Activated CD4-positive, alpha-beta T cell treated with anti-CD3 and anti-CD28 coated beads, Interleukin-2, amount 10 ng/mL, durations not matched to agents 24 days and 14 days (primary cell): Measurements from ENCODE around the gene LONP2. TPM values are rescaled to one million over a fixed set of nuclear protein-coding genes. Genes with fewer than 3 reads are reported as not detected.
A peak's percentile ranks its signal among the peaks of the same experiment; 100 is the strongest.
"Not testable (repeated sequence)": the region's sequence is repeated elsewhere in the genome, so short reads cannot be mapped to it uniquely, and the experiment has no call there.

Source experiments
- DNase-seq: peaks from one replicate; pipeline ENCODE4 v3.0.0; 2022
- H3K27ac Mint-ChIP-seq: one replicate; pipeline ENCODE4 v1.8.0; 2022; ENCODE audit warnings: mild to moderate bottlenecking, mixed read lengths
- H3K27me3 Mint-ChIP-seq: one replicate; pipeline ENCODE4 v1.8.0; 2022; ENCODE audit warnings: mixed read lengths
- H3K36me3 Mint-ChIP-seq: one replicate; pipeline ENCODE4 v1.8.0; 2022; ENCODE audit warnings: low read depth, mild to moderate bottlenecking, mixed read lengths
- H3K4me1 Mint-ChIP-seq: one replicate; pipeline ENCODE4 v1.8.0; 2021; ENCODE audit warnings: mixed read lengths
- H3K4me3 Mint-ChIP-seq: one replicate; pipeline ENCODE4 v1.8.0; 2022; ENCODE audit warnings: mild to moderate bottlenecking, moderate library complexity, mixed read lengths
- H3K9me3 Mint-ChIP-seq: one replicate; pipeline ENCODE4 v1.8.0; 2021; ENCODE audit warnings: mixed read lengths
- intact Hi-C: fragments of 100-400 bp; cut with micrococcal nuclease; formaldehyde crosslinking; loops from one replicate; pipeline ENCODE4 v1.15.1; 2023
- total RNA-seq: library from RNA; stranded (reverse); gene quantifications from 2 replicates; pipeline ENCODE4 v1.2.3, GENCODE V29; 2022

Gene LONP2
- total RNA-seq, 1 donor from 2014 or later, result 58.9 TPM

- intact Hi-C loops, result loop anchor here (5.0 to 10.0 kb wide), 3 partner anchors 123 to 1390 kb away; partner anchors contain the start of genes DNAJA2, LONP2 and N4BP1
- H3K4me3 Mint-ChIP-seq, result peak overlapping the region; percentile 89
- no peaks in the 10 kb centered on the region for H3K9me3 Mint-ChIP-seq
- peaks cover 45% of the 10 kb centered on the region for H3K4me1 Mint-ChIP-seq
- no peak for DNase-seq
- no peaks in the 10 kb centered on the region for H3K27me3 Mint-ChIP-seq
- peak overlapping the region; percentile 80 for H3K27ac Mint-ChIP-seq
- peaks cover 8% of the 10 kb centered on the region for H3K36me3 Mint-ChIP-seq
Observed at GRCh38 chr16:48365025-48365600, 121.0 kb downstream of the LONP2 start.

- peak; percentile 95 for DNase-seq
- H3K27me3 Mint-ChIP-seq, result no peaks in the 10 kb centered on the region
- H3K4me3 Mint-ChIP-seq, result peak overlapping the region; percentile 89
- no peaks in the 10 kb centered on the region for H3K9me3 Mint-ChIP-seq
- H3K27ac Mint-ChIP-seq, result peak overlapping the region; percentile 91
- peaks cover 7% of the 10 kb centered on the region for H3K36me3 Mint-ChIP-seq
- H3K4me1 Mint-ChIP-seq, result peaks cover 46% of the 10 kb centered on the region
- intact Hi-C loops, result loop anchor here (1.0 to 10.0 kb wide), 5 partner anchors 11 to 1391 kb away; partner anchors contain the start of genes DNAJA2, LONP2 and N4BP1
Observed at GRCh38 chr16:48365601-48366164, 121.6 kb downstream of the LONP2 start.

- peak overlapping the region; percentile 89 for H3K4me3 Mint-ChIP-seq
- H3K27ac Mint-ChIP-seq, result peak overlapping the region; percentile 91
- no peaks in the 10 kb centered on the region for H3K9me3 Mint-ChIP-seq
- peaks cover 43% of the 10 kb centered on the region for H3K4me1 Mint-ChIP-seq
- no peaks in the 10 kb centered on the region for H3K27me3 Mint-ChIP-seq
- peaks cover 4% of the 10 kb centered on the region for H3K36me3 Mint-ChIP-seq
- peak; percentile 88 for DNase-seq
- intact Hi-C loops, result loop anchor here (1.0 to 10.0 kb wide), 5 partner anchors 12 to 1392 kb away; partner anchors contain the start of genes DNAJA2, LONP2 and N4BP1
Observed at GRCh38 chr16:48366165-48367093, 122.3 kb downstream of the LONP2 start.

- intact Hi-C loops, result loop anchor here (5.0 to 10.0 kb wide), 3 partner anchors 125 to 1393 kb away; partner anchors contain the start of genes DNAJA2, LONP2 and N4BP1
- peak overlapping the region; percentile 15 for H3K27ac Mint-ChIP-seq
- H3K4me3 Mint-ChIP-seq, result peak overlapping the region; percentile 89
- peaks cover 2% of the 10 kb centered on the region for H3K36me3 Mint-ChIP-seq
- H3K9me3 Mint-ChIP-seq, result no peaks in the 10 kb centered on the region
- peaks cover 42% of the 10 kb centered on the region for H3K4me1 Mint-ChIP-seq
- no peaks in the 10 kb centered on the region for H3K27me3 Mint-ChIP-seq
- DNase-seq, result no peak
Observed at GRCh38 chr16:48367441-48368049, 123.4 kb downstream of the LONP2 start.

GRCh38 chr16:48369765-48370164, 125.7 kb downstream of the LONP2 start:
- H3K27ac Mint-ChIP-seq, result no peak overlapping the region
- DNase-seq, result no peak
- H3K27me3 Mint-ChIP-seq, result no peaks in the 10 kb centered on the region
- intact Hi-C loops, result loop anchor here (5.0 to 10.0 kb wide), 3 partner anchors 127 to 1395 kb away; partner anchors contain the start of genes DNAJA2, LONP2 and N4BP1
- no peak overlapping the region for H3K4me3 Mint-ChIP-seq
- no peaks in the 10 kb centered on the region for H3K36me3 Mint-ChIP-seq
- peaks cover 36% of the 10 kb centered on the region for H3K4me1 Mint-ChIP-seq
- H3K9me3 Mint-ChIP-seq, result no peaks in the 10 kb centered on the region

GRCh38 chr16:48370229-48370628, 126.1 kb downstream of the LONP2 start:
- H3K4me1 Mint-ChIP-seq, result peaks cover 31% of the 10 kb centered on the region
- no peak overlapping the region for H3K4me3 Mint-ChIP-seq
- H3K27me3 Mint-ChIP-seq, result no peaks in the 10 kb centered on the region
- intact Hi-C loops, result no loop called here
- DNase-seq, result no peak
- H3K27ac Mint-ChIP-seq, result no peak overlapping the region
- no peaks in the 10 kb centered on the region for H3K36me3 Mint-ChIP-seq
- H3K9me3 Mint-ChIP-seq, result no peaks in the 10 kb centered on the region

- H3K9me3 Mint-ChIP-seq, H3K4me3 Mint-ChIP-seq, intact Hi-C loops, H3K27ac Mint-ChIP-seq, DNase-seq, H3K27me3 Mint-ChIP-seq, H3K36me3 Mint-ChIP-seq: not testable (repeated sequence)
- H3K4me1 Mint-ChIP-seq, result peaks cover 27% of the 10 kb centered on the region
Observed at GRCh38 chr16:48370668-48371392, 126.7 kb downstream of the LONP2 start.

- Mint-ChIP-seq H3K4me3 (no peak overlapping the region), H3K4me1 (peaks cover 23% of the 10 kb centered on the region), H3K36me3 (no peaks in the 10 kb centered on the region), H3K27ac (no peak overlapping the region), H3K9me3 (no peaks in the 10 kb centered on the region), H3K27me3 (no peaks in the 10 kb centered on the region)
- intact Hi-C loops, result no loop called here
- DNase-seq, result no peak
Observed at GRCh38 chr16:48371393-48371780, 127.3 kb downstream of the LONP2 start.

- peaks cover 13% of the 10 kb centered on the region for H3K4me1 Mint-ChIP-seq
- DNase-seq, result no peak
- no peak overlapping the region for H3K4me3 Mint-ChIP-seq
- intact Hi-C loops, result no loop called here
- H3K27ac Mint-ChIP-seq, result no peak overlapping the region
- no peaks in the 10 kb centered on the region for H3K36me3 Mint-ChIP-seq
- no peaks in the 10 kb centered on the region for H3K9me3 Mint-ChIP-seq
- no peaks in the 10 kb centered on the region for H3K27me3 Mint-ChIP-seq
Observed at GRCh38 chr16:48372744-48373143, 128.6 kb downstream of the LONP2 start.

GRCh38 chr16:48373258-48374029, 129.3 kb downstream of the LONP2 start:
- Mint-ChIP-seq H3K36me3 (no peaks in the 10 kb centered on the region), H3K4me3 (no peak overlapping the region), H3K4me1 (peaks cover 16% of the 10 kb centered on the region), H3K27ac (no peak overlapping the region), H3K27me3 (no peaks in the 10 kb centered on the region), H3K9me3 (no peaks in the 10 kb centered on the region)
- intact Hi-C loops, result no loop called here
- DNase-seq, result no peak

- H3K4me1 Mint-ChIP-seq, result peaks cover 24% of the 10 kb centered on the region
- no peak for DNase-seq
- H3K9me3 Mint-ChIP-seq, result no peaks in the 10 kb centered on the region
- H3K4me3 Mint-ChIP-seq, result no peak overlapping the region
- H3K36me3 Mint-ChIP-seq, result no peaks in the 10 kb centered on the region
- H3K27ac Mint-ChIP-seq, result no peak overlapping the region
- H3K27me3 Mint-ChIP-seq, result no peaks in the 10 kb centered on the region
- intact Hi-C loops, result no loop called here
Observed at GRCh38 chr16:48374255-48374654, 130.2 kb downstream of the LONP2 start.

- H3K4me3 Mint-ChIP-seq, H3K36me3 Mint-ChIP-seq, H3K27ac Mint-ChIP-seq, intact Hi-C loops, H3K27me3 Mint-ChIP-seq, H3K9me3 Mint-ChIP-seq, DNase-seq: not testable (repeated sequence)
- peaks cover 30% of the 10 kb centered on the region for H3K4me1 Mint-ChIP-seq
Observed at GRCh38 chr16:48377301-48377700, 133.2 kb downstream of the LONP2 start.
